H1 (cell line): ENCODE data around the gene SLC24A4. TPM values are rescaled to one million over a fixed set of nuclear protein-coding genes. Genes with fewer than 3 reads are reported as not detected.

ENCODE experiments used
- KDM4A ChIP-seq: IDR thresholded peaks from one replicate; pipeline ENCODE4 v1.7.1; 2012; ENCODE audit warnings: low read depth, mild to moderate bottlenecking, moderate library complexity, low read length, inconsistent platforms; ENCODE audit not compliant: severe bottlenecking
- MAX ChIP-seq: IDR thresholded peaks from 2 replicates; pipeline ENCODE4 v1.6.1; 2012; ENCODE audit warnings: inconsistent platforms
- RAD21 ChIP-seq, 2 experiments: IDR thresholded peaks in 1 of 2; conservative IDR thresholded peaks in 1 of 2; 2 replicates each; pipeline ENCODE4 v1.6.1; 2011; ENCODE audit warnings: low read depth in 2 of 2, low read length in 2 of 2, improper control_type of control experiment in 1 of 2, inconsistent platforms in 1 of 2, mild to moderate bottlenecking in 1 of 2, moderate library complexity in 1 of 2
- SRF ChIP-seq: IDR thresholded peaks from 2 replicates; pipeline ENCODE4 v1.6.1; 2011; ENCODE audit warnings: mild to moderate bottlenecking, low read depth, low read length, moderate library complexity
- polyA plus RNA-seq, 7 experiments: library from polyadenylated mRNA; depleted of rRNA in 3 of 7; stranded (reverse) in 5 of 7; unstranded in 2 of 7; fragments of >200 nt in 5 of 7; fragments of 200-250 nt in 2 of 7; gene quantifications; 1 replicate in 5 of 7; 2 replicates in 1 of 7; 4 replicates in 1 of 7; pipeline versions ENCODE4 v1.2.1 to v1.2.3, GENCODE V29; 2011 to 2013; ENCODE audit warnings: missing spikeins in 2 of 7, mixed read lengths in 2 of 7
- total RNA-seq: library from RNA; stranded (reverse); fragmentation: NEBNext Ultra II Directional; extraction: Animal tissue kit (Norgen Biotek cat#: 25700); gene quantifications from 2 replicates; pipeline ENCODE4 v1.2.1, GENCODE V29; 2021

Gene SLC24A4
- total and polyA plus RNA-seq, 2 of the 8 experiments (the other 6 are each of a cell fraction or from before 2014, with no cell fraction given) = 0.27 to 0.89 TPM

- TF ChIP-seq MAX (no peak), RAD21 (IDR thresholded peaks at IDR 0.05 in 1 of 2, conservative IDR thresholded peaks at IDR 0.05 in 1 of 2; ENCODE audit: low read depth in 2 of 2, low read length in 2 of 2) (no peak), SRF (no peak), KDM4A (no peak)
Observed at GRCh38 chr14:92412912-92413311, 89.9 kb downstream of the SLC24A4 start (continued).
